Spleen (tissue), 7 donors: ENCODE results near the gene USP37.

ENCODE experiments used
- CTCF ChIP-seq, 11 experiments: fragments of 200-600 bp in 7 of 11; fragments of 450-650 bp in 4 of 11; sonication (generic) in 4 of 11; IDR thresholded peaks in 8 of 11; conservative IDR thresholded peaks in 3 of 11; 1 replicate in 7 of 11; 2 replicates in 4 of 11; pipeline versions ENCODE4 v1.4.0 to v1.8.0; 2016 to 2021; ENCODE audit warnings: antibody characterized with exemption in 11 of 11, inconsistent platforms in 4 of 11, mild to moderate bottlenecking in 1 of 11
- POLR2AphosphoS5 ChIP-seq, 3 donors: sonication (generic); formaldehyde crosslinking; IDR thresholded peaks; one replicate each; pipeline ENCODE4 v1.5.1; 2017; ENCODE audit warnings: antibody characterized with exemption in 3 of 3
- donor health status: DM: no; HTN: no; CAD: no; lungs with moderate emphysema.
- donor health status: DM: no; HTN: no; CAD: no.
- donor health status: DM: no; HTN: no; CAD: no.

- TF ChIP-seq POLR2AphosphoS5 (IDR thresholded peaks at IDR 0.05): no peak
- TF ChIP-seq CTCF (IDR thresholded peaks at IDR 0.05 in 8 of 11, conservative IDR thresholded peaks at IDR 0.05 in 3 of 11): no peak
These were observed 95.2 kb downstream of the USP37 start for GRCh38 chr2:218472988-218473387.
